Measurements from ENCODE around the gene FFAR2. TPM values are rescaled to one million over a fixed set of nuclear protein-coding genes. Genes with fewer than 3 reads are reported as not detected.

FFAR2 gene
- total RNA-seq, 1 experiment from 2014 or later = not detected

- no peak for TF ChIP-seq ZFX (IDR thresholded peaks at IDR 0.05)
- no peak for TF ChIP-seq YY1 (IDR thresholded peaks at IDR 0.05; ENCODE audit: extremely low read depth, insufficient replicate concordance, low read depth, low read length)
- no peak for TF ChIP-seq CEBPB (IDR thresholded peaks at IDR 0.05; ENCODE audit: low read depth)
- no peak for TF ChIP-seq JUND (IDR thresholded peaks at IDR 0.05)
- no peak for TF ChIP-seq RAD21 (IDR thresholded peaks at IDR 0.05; ENCODE audit: low read depth)
- TF ChIP-seq SRF (IDR thresholded peaks at IDR 0.05; ENCODE audit: low read depth) = no peak
- H3K9me3 ChIP-seq (ENCODE audit: control insufficient read depth in 1 of 2, insufficient read depth in 1 of 2, low read depth in 1 of 2, low read length in 2 of 2) = no peaks in the 10 kb centered on the region
- no peak overlapping the region for H3K4me3 ChIP-seq (replicated peaks in 1 of 2; ENCODE audit: low read depth in 1 of 2, low read length in 2 of 2)
- H4K20me1 ChIP-seq (ENCODE audit: insufficient read depth) = no peaks in the 10 kb centered on the region
- no peak for ATAC-seq
- no peak overlapping the region for H3K27ac ChIP-seq (ENCODE audit: low read depth, low read length)
- H3K79me2 ChIP-seq (ENCODE audit: insufficient read depth, low read length) = no peaks in the 10 kb centered on the region
- H2AFZ ChIP-seq (ENCODE audit: low read depth, low read length, poor library complexity, severe bottlenecking) = no peak overlapping the region
- peaks cover 0 to 16% of the 10 kb centered on the region in 2 experiments; a peak in 3 of 4 replicates for H3K4me1 ChIP-seq (ENCODE audit: control insufficient read depth in 1 of 2, insufficient read depth in 2 of 2, low read length in 2 of 2)
- DNase-seq (ENCODE audit: low read depth, low spot score) = no peak
- H3K9me2 ChIP-seq (ENCODE audit: insufficient read depth) = no peaks in the 10 kb centered on the region
- H3K4me2 ChIP-seq (ENCODE audit: low read length) = no peak overlapping the region
- BruUV-seq (replicated peaks) = no TSS peak
- H3K9ac ChIP-seq (ENCODE audit: low read length) = no peak overlapping the region
- H3K27me3 ChIP-seq (ENCODE audit: insufficient read depth, low read length) = 0 out of 2 replicates have a peak, but pooled peaks cover 4% of the 10 kb centered on the region
- ChIA-PET RAD21 (ENCODE audit: low non-redundant PET in 1 of 2, low total read pairs in 2 of 2, uncharacterized antibody in 2 of 2, unreplicated experiment in 2 of 2) (no interaction called here), POLR2A (no interaction called here), CTCF (no interaction called here)
- intact Hi-C loops (cut with micrococcal nuclease) = no loop called here
- H3K36me3 ChIP-seq (ENCODE audit: control insufficient read depth in 1 of 2, insufficient read depth in 2 of 2, low read length in 2 of 2) = no peaks in the 10 kb centered on the region
Observed at GRCh38 chr19:35438096-35438495, 10.0 kb upstream of the FFAR2 start.

- BruUV-seq (replicated peaks) = no TSS peak
- ATAC-seq = no peak
- Histone ChIP-seq H3K9me3 (ENCODE audit: control insufficient read depth in 1 of 2, insufficient read depth in 1 of 2, low read depth in 1 of 2, low read length in 2 of 2) (no peaks in the 10 kb centered on the region), H3K9me2 (ENCODE audit: insufficient read depth) (no peaks in the 10 kb centered on the region), H2AFZ (ENCODE audit: low read depth, low read length, poor library complexity, severe bottlenecking) (no peak overlapping the region), H3K4me2 (ENCODE audit: low read length) (no peak overlapping the region), H3K27me3 (ENCODE audit: insufficient read depth, low read length) (0 out of 2 replicates have a peak, but pooled peaks cover 4% of the 10 kb centered on the region), H3K27ac (ENCODE audit: low read depth, low read length) (no peak overlapping the region), H3K4me1 (ENCODE audit: control insufficient read depth in 1 of 2, insufficient read depth in 2 of 2, low read length in 2 of 2) (peaks cover 0 to 16% of the 10 kb centered on the region in 2 experiments; a peak in 3 of 4 replicates), H3K9ac (ENCODE audit: low read length) (no peak overlapping the region), H3K4me3 (replicated peaks in 1 of 2; ENCODE audit: low read depth in 1 of 2, low read length in 2 of 2) (no peak overlapping the region), H4K20me1 (ENCODE audit: insufficient read depth) (no peaks in the 10 kb centered on the region), H3K36me3 (ENCODE audit: control insufficient read depth in 1 of 2, insufficient read depth in 2 of 2, low read length in 2 of 2) (no peaks in the 10 kb centered on the region), H3K79me2 (ENCODE audit: insufficient read depth, low read length) (no peaks in the 10 kb centered on the region)
- CTCF ChIA-PET = no interaction called here
- POLR2A ChIA-PET = no interaction called here
- RAD21 ChIA-PET (ENCODE audit: low non-redundant PET in 1 of 2, low total read pairs in 2 of 2, uncharacterized antibody in 2 of 2, unreplicated experiment in 2 of 2) = no interaction called here
- TF ChIP-seq SIN3A (IDR thresholded peaks at IDR 0.05; ENCODE audit: low read depth) = no peak
- TF ChIP-seq YY1 (IDR thresholded peaks at IDR 0.05; ENCODE audit: extremely low read depth, insufficient replicate concordance, low read depth, low read length) = no peak
- TF ChIP-seq EZH2phosphoT487 (IDR thresholded peaks at IDR 0.05; ENCODE audit: borderline replicate concordance) = no peak
- no peak for TF ChIP-seq CBX3 (IDR thresholded peaks at IDR 0.05; ENCODE audit: low read depth)
- TF ChIP-seq POLR2A (IDR thresholded peaks at IDR 0.05; ENCODE audit: borderline replicate concordance, extremely low read depth, insufficient read depth, insufficient read length) = no peak
- TF ChIP-seq FOSL1 (IDR thresholded peaks at IDR 0.05; ENCODE audit: low read depth) = no peak
- no peak for TF ChIP-seq POLR2AphosphoS5 (IDR thresholded peaks at IDR 0.05; ENCODE audit: low read depth, low read length)
- TF ChIP-seq CEBPB (IDR thresholded peaks at IDR 0.05; ENCODE audit: low read depth) = no peak
- no peak for TF ChIP-seq ATF3 (IDR thresholded peaks at IDR 0.05)
- intact Hi-C loops (cut with micrococcal nuclease) = no loop called here
- no peak for DNase-seq (ENCODE audit: low read depth, low spot score)
Observed at GRCh38 chr19:35438527-35438926, 9.5 kb upstream of the FFAR2 start.
